HCT116 (cell line): ENCODE results near the gene TMEM116. TPM values are rescaled to one million over a fixed set of nuclear protein-coding genes. Genes with fewer than 3 reads are reported as not detected.

ENCODE experiments used
- ATAC-seq: fragments of 200-7000 bp; cut with Tn5 transposase; 2 replicates; pipeline ENCODE4 v1.9.1; 2020; ENCODE audit warnings: mild to moderate bottlenecking, moderate library complexity
- BruUV-seq: library from RNA; stranded (reverse); fragments of 400-500 nt; replicated peaks from 2 replicates; lab custom pipeline; 2021; lab: Mats Ljungman, UMichigan
- CTCF ChIA-PET: fragments of 300-600 bp; sonication (Branson Sonifier 250); formaldehyde crosslinking; loops from one replicate; lab custom pipeline; 2021; ENCODE audit warnings: antibody characterized with exemption; lab: Charles Lee
- POLR2A ChIA-PET: fragments of 300-600, 350-600 bp; sonication (Branson Sonifier 250); formaldehyde crosslinking; loops from one replicate; lab custom pipeline; 2021; ENCODE audit warnings: antibody characterized with exemption; lab: Charles Lee
- RAD21 ChIA-PET, 2 experiments: fragments of 300-600 bp; sonication (Branson Sonifier 250); formaldehyde crosslinking; loops; one replicate each; lab custom pipeline; 2023; ENCODE audit warnings: low total read pairs in 2 of 2; ENCODE audit not compliant: uncharacterized antibody in 2 of 2, unreplicated experiment in 2 of 2, low non-redundant PET in 1 of 2; lab: Charles Lee
- DNase-seq: peaks from one replicate; pipeline ENCODE4 v3.0.0-alpha.2; 2010; ENCODE audit warnings: low read depth, low spot score
- H2AFZ ChIP-seq: fragments of 200-600 bp; shearing (Covaris generic), sonication (generic); 2 replicates; pipeline ENCODE4 v1.6.1; 2017; ENCODE audit warnings: low read depth, mixed run types, mixed read lengths, antibody characterized with exemption, low read length; ENCODE audit not compliant: poor library complexity, severe bottlenecking
- H3K27ac ChIP-seq: 2 replicates; pipeline ENCODE4 v1.5.1; 2012; ENCODE audit warnings: low read depth, low read length
- H3K27me3 ChIP-seq: fragments of 200-600 bp; sonication (generic); 2 replicates; pipeline ENCODE4 v1.6.1; 2016; ENCODE audit warnings: mixed run types, low read length, mixed read lengths; ENCODE audit not compliant: insufficient read depth
- H3K36me3 ChIP-seq, 2 experiments: fragments of 200-500 bp in 1 of 2; fragments of 200-600 bp in 1 of 2; sonication (Bioruptor generic) in 1 of 2; sonication (generic) in 1 of 2; 2 replicates each; pipeline versions ENCODE4 v1.5.1 to v1.6.1; 2014 to 2016; ENCODE audit warnings: low read length in 2 of 2, inconsistent platforms in 1 of 2, mixed read lengths in 1 of 2, mixed run types in 1 of 2; ENCODE audit not compliant: insufficient read depth in 2 of 2, control insufficient read depth in 1 of 2
- H3K4me1 ChIP-seq, 2 experiments: fragments of 200-600 bp in 1 of 2; sonication (generic) in 1 of 2; 2 replicates each; pipeline versions ENCODE4 v1.5.1 to v1.6.1; 2012 to 2017; ENCODE audit warnings: low read length in 2 of 2, inconsistent platforms in 1 of 2, mild to moderate bottlenecking in 1 of 2, mixed read lengths in 1 of 2, mixed run types in 1 of 2, moderate library complexity in 1 of 2; ENCODE audit not compliant: insufficient read depth in 2 of 2, control insufficient read depth in 1 of 2
- H3K4me2 ChIP-seq: fragments of 200-600 bp; sonication (generic); 2 replicates; pipeline ENCODE4 v1.6.1; 2017; ENCODE audit warnings: mixed run types, low read length, mixed read lengths
- H3K4me3 ChIP-seq, 2 experiments: fragments of 200-600 bp in 1 of 2; sonication (generic) in 1 of 2; replicated peaks in 1 of 2; 2 replicates each; pipeline ENCODE4 v1.5.1; 2011 to 2016; ENCODE audit warnings: low read length in 2 of 2, control low read depth in 1 of 2, low read depth in 1 of 2, mild to moderate bottlenecking in 1 of 2, mixed read lengths in 1 of 2, mixed run types in 1 of 2
- H3K79me2 ChIP-seq: fragments of 200-600 bp; sonication (generic); 2 replicates; pipeline ENCODE4 v1.6.1; 2017; ENCODE audit warnings: mild to moderate bottlenecking, mixed run types, low read length, moderate library complexity, mixed read lengths; ENCODE audit not compliant: insufficient read depth
- H3K9ac ChIP-seq: fragments of 200-600 bp; sonication (generic); 2 replicates; pipeline ENCODE4 v1.6.1; 2016; ENCODE audit warnings: low read length, mixed read lengths
- H3K9me2 ChIP-seq: fragments of 200-600 bp; sonication (generic), shearing (Covaris generic); 2 replicates; pipeline ENCODE4 v1.6.1; 2017; ENCODE audit warnings: mixed run types, mild to moderate bottlenecking, moderate library complexity; ENCODE audit not compliant: insufficient read depth
- H3K9me3 ChIP-seq, 2 experiments: fragments of 200-500 bp in 1 of 2; fragments of 200-600 bp in 1 of 2; sonication (Bioruptor generic) in 1 of 2; sonication (generic) in 1 of 2; 2 replicates each; pipeline ENCODE4 v1.6.1; 2014 to 2017; ENCODE audit warnings: low read length in 2 of 2, mixed read lengths in 2 of 2, inconsistent platforms in 1 of 2, low read depth in 1 of 2, mild to moderate bottlenecking in 1 of 2, mixed run types in 1 of 2, moderate library complexity in 1 of 2; ENCODE audit not compliant: control insufficient read depth in 1 of 2, insufficient read depth in 1 of 2
- H4K20me1 ChIP-seq: fragments of 200-600 bp; sonication (generic), shearing (Covaris generic); 2 replicates; pipeline ENCODE4 v1.6.1; 2017; ENCODE audit warnings: mixed run types, mild to moderate bottlenecking, moderate library complexity; ENCODE audit not compliant: insufficient read depth
- CBX3 ChIP-seq: IDR thresholded peaks from 2 replicates; pipeline ENCODE4 v1.6.1; 2012; ENCODE audit warnings: low read depth
- CEBPB ChIP-seq: IDR thresholded peaks from 2 replicates; pipeline ENCODE4 v1.6.1; 2012; ENCODE audit warnings: low read depth
- EGR1 ChIP-seq: IDR thresholded peaks from 2 replicates; pipeline ENCODE4 v1.6.1; 2012; ENCODE audit warnings: low read depth
- ELF1 ChIP-seq: IDR thresholded peaks from 2 replicates; pipeline ENCODE4 v1.6.1; 2012; ENCODE audit warnings: low read depth, borderline replicate concordance
- EZH2phosphoT487 ChIP-seq: fragments of 200-600 bp; IDR thresholded peaks from 2 replicates; pipeline ENCODE4 v1.6.1; 2018; ENCODE audit warnings: antibody characterized with exemption, borderline replicate concordance
- FOSL1 ChIP-seq: IDR thresholded peaks from 2 replicates; pipeline ENCODE4 v1.6.1; 2012; ENCODE audit warnings: low read depth
- MAX ChIP-seq: IDR thresholded peaks from 2 replicates; pipeline ENCODE4 v1.6.1; 2012
- POLR2A ChIP-seq: IDR thresholded peaks from 2 replicates; pipeline ENCODE4 v1.7.0; 2011; ENCODE audit warnings: borderline replicate concordance; ENCODE audit not compliant: insufficient read depth, insufficient read length; ENCODE audit errors: extremely low read depth
- REST ChIP-seq: IDR thresholded peaks from 2 replicates; pipeline ENCODE4 v1.6.1; 2012; ENCODE audit warnings: low read depth
- SP1 ChIP-seq: IDR thresholded peaks from 2 replicates; pipeline ENCODE4 v1.6.1; 2012; ENCODE audit warnings: low read depth
- TCF7L2 ChIP-seq: IDR thresholded peaks from 2 replicates; pipeline ENCODE4 v1.7.0; 2011; ENCODE audit warnings: borderline replicate concordance, inconsistent platforms; ENCODE audit not compliant: insufficient read depth, insufficient read length; ENCODE audit errors: extremely low read depth
- YY1 ChIP-seq: IDR thresholded peaks from 2 replicates; pipeline ENCODE4 v1.6.1; 2011; ENCODE audit warnings: low read length, low read depth, moderate library complexity, mild to moderate bottlenecking; ENCODE audit not compliant: insufficient replicate concordance; ENCODE audit errors: extremely low read depth
- ZBTB33 ChIP-seq: IDR thresholded peaks from 2 replicates; pipeline ENCODE4 v1.6.1; 2011; ENCODE audit warnings: mild to moderate bottlenecking, low read length, moderate library complexity; ENCODE audit not compliant: insufficient replicate concordance; ENCODE audit errors: extremely low read depth
- ZNF274 ChIP-seq: fragments of 200-500 bp; sonication (Bioruptor generic); IDR thresholded peaks from 2 replicates; pipeline ENCODE4 v1.6.1; 2014; ENCODE audit warnings: mild to moderate bottlenecking, low read depth, low read length, inconsistent platforms
- intact Hi-C: fragments of 100-400 bp; cut with micrococcal nuclease; formaldehyde crosslinking; loops from 2 replicates; pipeline ENCODE4 v1.10.0; 2022
- total RNA-seq: library from RNA; stranded (reverse); gene quantifications from one replicate; pipeline ENCODE4 v1.2.1, GENCODE V29; 2021; ENCODE audit not compliant: unreplicated experiment

The TMEM116 gene
- total RNA-seq, 1 experiment from 2014 or later: 6.8 TPM

GRCh38 chr12:111993292-111994150, 19.4 kb downstream of the TMEM116 start:
- 0 out of 4 replicates have a peak, but pooled peaks cover 0 to 2% of the 10 kb centered on the region in 2 experiments for H3K4me1 ChIP-seq
- no peak overlapping the region for H3K9ac ChIP-seq
- ATAC-seq (no peak), DNase-seq (no peak)
- H3K79me2 ChIP-seq: no peaks in the 10 kb centered on the region
- H4K20me1 ChIP-seq: no peaks in the 10 kb centered on the region
- ChIA-PET POLR2A (interaction anchor here (1.2 kb wide), 1 partner anchor 11 kb away, joined by 3 read pairs; no protein-coding TSS in a partner anchor), RAD21 (interaction anchor here in 1 of 2 experiments (0.7 kb wide), 1 partner anchor 49 kb away, joined by 4 read pairs; no protein-coding TSS in a partner anchor), CTCF (no interaction called here)
- H3K27me3 ChIP-seq: no peaks in the 10 kb centered on the region
- no peak overlapping the region for H3K4me3 ChIP-seq
- BruUV-seq: no TSS peak
- H3K36me3 ChIP-seq: no peaks in the 10 kb centered on the region
- no peaks in the 10 kb centered on the region for H3K9me3 ChIP-seq
- no peak overlapping the region for H3K4me2 ChIP-seq
- TF ChIP-seq EZH2phosphoT487 (no peak), POLR2A (no peak), REST (no peak), ZBTB33 (no peak), CEBPB (no peak), CBX3 (no peak), TCF7L2 (no peak), SP1 (no peak), ELF1 (no peak), EGR1 (no peak), YY1 (no peak), ZNF274 (no peak), MAX (no peak), FOSL1 (no peak)
- intact Hi-C loops: no loop called here
- no peak overlapping the region for H3K27ac ChIP-seq
- no peak overlapping the region for H2AFZ ChIP-seq
- H3K9me2 ChIP-seq: no peaks in the 10 kb centered on the region
